Astrocyte (in vitro differentiated cells and primary cell): ENCODE results near the gene MRPL57.

Source experiments
- CTCF ChIP-seq: IDR thresholded peaks from 2 replicates; pipeline ENCODE4 v1.5.1; 2011; ENCODE audit warnings: low read depth, mild to moderate bottlenecking, inconsistent platforms, low read length, moderate library complexity; ENCODE audit not compliant: insufficient read depth
- EZH2 ChIP-seq: IDR thresholded peaks from 2 replicates; pipeline ENCODE4 v1.6.1; 2012; ENCODE audit warnings: mild to moderate bottlenecking, low read length, inconsistent platforms; ENCODE audit not compliant: insufficient read depth

GRCh38 chr13:21219036-21219381 lies 42.6 kb downstream of the MRPL57 start:
- TF ChIP-seq EZH2 (no peak), CTCF (no peak)
